ENCODE data around the gene PDE9A. TPM values are rescaled to one million over a fixed set of nuclear protein-coding genes. Genes with fewer than 3 reads are reported as not detected.

The PDE9A gene
- total RNA-seq, 1 donor from 2014 or later: 58.7 TPM

DNA sequence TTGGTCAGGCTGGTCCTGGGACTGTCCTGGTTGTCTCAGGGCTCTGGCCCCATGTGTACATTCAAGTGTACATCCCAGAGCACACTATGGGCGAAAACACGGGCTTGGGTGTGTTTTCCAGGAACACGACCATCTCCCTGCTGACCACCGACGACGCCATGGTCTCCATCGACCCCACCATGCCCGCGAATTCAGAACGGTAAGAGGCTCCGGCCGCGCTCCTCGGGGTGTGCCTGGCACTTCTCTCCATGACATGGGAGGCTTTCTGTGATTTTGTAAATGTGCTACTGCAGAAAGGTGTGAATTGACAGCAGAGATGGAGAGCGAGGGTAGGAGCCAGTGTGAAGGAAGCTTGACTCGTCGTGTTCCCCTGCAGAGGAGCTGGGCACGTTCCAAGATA is 34.4 kb downstream of the PDE9A start:
- no peak for DNase-seq
- H3K27ac Mint-ChIP-seq (ENCODE audit: unreplicated experiment): no peak overlapping the region
- peaks cover 2% of the 10 kb centered on the region for H3K4me1 Mint-ChIP-seq (ENCODE audit: low read depth, unreplicated experiment)
- peaks cover 15% of the 10 kb centered on the region for H3K36me3 Mint-ChIP-seq (ENCODE audit: unreplicated experiment)
- TF ChIP-seq, protein P1, sequence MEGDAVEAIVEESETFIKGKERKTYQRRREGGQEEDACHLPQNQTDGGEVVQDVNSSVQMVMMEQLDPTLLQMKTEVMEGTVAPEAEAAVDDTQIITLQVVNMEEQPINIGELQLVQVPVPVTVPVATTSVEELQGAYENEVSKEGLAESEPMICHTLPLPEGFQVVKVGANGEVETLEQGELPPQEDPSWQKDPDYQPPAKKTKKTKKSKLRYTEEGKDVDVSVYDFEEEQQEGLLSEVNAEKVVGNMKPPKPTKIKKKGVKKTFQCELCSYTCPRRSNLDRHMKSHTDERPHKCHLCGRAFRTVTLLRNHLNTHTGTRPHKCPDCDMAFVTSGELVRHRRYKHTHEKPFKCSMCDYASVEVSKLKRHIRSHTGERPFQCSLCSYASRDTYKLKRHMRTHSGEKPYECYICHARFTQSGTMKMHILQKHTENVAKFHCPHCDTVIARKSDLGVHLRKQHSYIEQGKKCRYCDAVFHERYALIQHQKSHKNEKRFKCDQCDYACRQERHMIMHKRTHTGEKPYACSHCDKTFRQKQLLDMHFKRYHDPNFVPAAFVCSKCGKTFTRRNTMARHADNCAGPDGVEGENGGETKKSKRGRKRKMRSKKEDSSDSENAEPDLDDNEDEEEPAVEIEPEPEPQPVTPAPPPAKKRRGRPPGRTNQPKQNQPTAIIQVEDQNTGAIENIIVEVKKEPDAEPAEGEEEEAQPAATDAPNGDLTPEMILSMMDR (IDR thresholded peaks at IDR 0.05; ENCODE audit: partially characterized antibody, unreplicated experiment): no peak
- H3K9me3 Mint-ChIP-seq (ENCODE audit: unreplicated experiment): peaks cover 5% of the 10 kb centered on the region
- H3K4me3 Mint-ChIP-seq (ENCODE audit: unreplicated experiment): no peak overlapping the region
- H3K27me3 Mint-ChIP-seq (ENCODE audit: unreplicated experiment): no peaks in the 10 kb centered on the region

- H3K4me1 Mint-ChIP-seq (ENCODE audit: low read depth, unreplicated experiment): no peaks in the 10 kb centered on the region
- no peak overlapping the region for H3K27ac Mint-ChIP-seq (ENCODE audit: unreplicated experiment)
- TF ChIP-seq, protein P1 (IDR thresholded peaks at IDR 0.05; ENCODE audit: partially characterized antibody, unreplicated experiment): no peak
- no peak for DNase-seq
- peaks cover 5% of the 10 kb centered on the region for H3K9me3 Mint-ChIP-seq (ENCODE audit: unreplicated experiment)
- H3K4me3 Mint-ChIP-seq (ENCODE audit: unreplicated experiment): no peak overlapping the region
- H3K27me3 Mint-ChIP-seq (ENCODE audit: unreplicated experiment): no peaks in the 10 kb centered on the region
- H3K36me3 Mint-ChIP-seq (ENCODE audit: unreplicated experiment): peaks cover 12% of the 10 kb centered on the region
These were observed 34.9 kb downstream of the PDE9A start for GRCh38 chr21:42688226-42688840.

DNA sequence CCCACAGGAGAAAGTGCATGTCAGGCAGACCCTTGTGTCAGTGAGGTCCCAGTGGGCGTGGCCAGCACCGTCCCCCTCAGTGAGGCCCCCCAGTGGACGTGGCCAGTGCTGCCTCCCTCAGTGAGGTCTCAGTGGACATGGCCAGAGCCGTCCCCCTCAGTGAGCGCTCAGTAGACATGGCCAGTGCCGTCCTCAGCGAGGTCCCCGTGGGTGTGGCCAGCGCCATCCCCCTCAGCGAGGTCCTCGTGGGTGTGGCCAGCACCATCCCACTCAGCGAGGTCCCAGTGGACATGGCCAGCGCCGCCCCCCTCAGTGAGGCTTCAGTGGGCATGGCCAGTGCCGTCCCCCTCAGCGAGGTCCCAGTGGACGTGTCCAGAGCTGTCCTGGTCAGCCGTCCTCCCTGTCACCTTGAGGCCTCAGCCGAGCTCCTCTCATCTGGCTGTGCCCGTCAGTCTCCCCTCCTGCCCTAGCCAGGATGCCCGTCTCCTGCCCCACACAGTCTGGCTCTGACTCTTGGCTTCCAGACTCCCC is 35.5 kb downstream of the PDE9A start:
- Mint-ChIP-seq H3K27me3 (ENCODE audit: unreplicated experiment) (no peaks in the 10 kb centered on the region), H3K4me1 (ENCODE audit: low read depth, unreplicated experiment) (no peaks in the 10 kb centered on the region), H3K36me3 (ENCODE audit: unreplicated experiment) (peaks cover 12% of the 10 kb centered on the region), H3K4me3 (ENCODE audit: unreplicated experiment) (no peak overlapping the region), H3K27ac (ENCODE audit: unreplicated experiment) (no peak overlapping the region), H3K9me3 (ENCODE audit: unreplicated experiment) (peaks cover 5% of the 10 kb centered on the region)
- TF ChIP-seq, protein P1 (IDR thresholded peaks at IDR 0.05; ENCODE audit: partially characterized antibody, unreplicated experiment): peak; percentile 12
- no peak for DNase-seq

DNA sequence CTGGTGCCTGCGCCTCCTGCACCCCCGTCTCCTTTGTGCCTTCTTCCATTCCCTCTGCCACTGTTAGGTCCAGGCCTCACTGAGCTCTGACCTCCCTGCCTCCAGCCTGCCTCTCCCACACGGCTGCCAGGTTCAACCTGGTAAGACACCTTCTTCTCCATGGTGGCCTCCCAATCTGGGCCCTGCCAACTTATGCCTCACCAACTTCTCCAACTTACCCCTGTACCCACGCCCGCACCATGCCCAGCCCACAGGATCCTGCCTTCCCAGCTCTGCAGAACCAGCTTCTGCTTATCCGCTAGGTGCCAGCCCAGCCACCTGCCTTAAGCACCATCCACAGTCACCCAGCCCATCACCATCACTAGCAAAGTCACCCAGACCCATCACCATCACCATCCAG is 37.2 kb downstream of the PDE9A start:
- Mint-ChIP-seq H3K9me3 (ENCODE audit: unreplicated experiment) (peaks cover 7% of the 10 kb centered on the region), H3K27me3 (ENCODE audit: unreplicated experiment) (peaks cover 3% of the 10 kb centered on the region), H3K27ac (ENCODE audit: unreplicated experiment) (no peak overlapping the region), H3K4me1 (ENCODE audit: low read depth, unreplicated experiment) (no peaks in the 10 kb centered on the region), H3K4me3 (ENCODE audit: unreplicated experiment) (no peak overlapping the region), H3K36me3 (ENCODE audit: unreplicated experiment) (peaks cover 21% of the 10 kb centered on the region)
- TF ChIP-seq, protein P1 (IDR thresholded peaks at IDR 0.05; ENCODE audit: partially characterized antibody, unreplicated experiment): no peak
- DNase-seq: no peak

GRCh38 chr21:42691901-42692559 is 38.6 kb downstream of the PDE9A start:
- H3K9me3 Mint-ChIP-seq (ENCODE audit: unreplicated experiment): peaks cover 5% of the 10 kb centered on the region
- H3K27ac Mint-ChIP-seq (ENCODE audit: unreplicated experiment): no peak overlapping the region
- H3K27me3 Mint-ChIP-seq (ENCODE audit: unreplicated experiment): peaks cover 3% of the 10 kb centered on the region
- TF ChIP-seq, protein P1 (IDR thresholded peaks at IDR 0.05; ENCODE audit: partially characterized antibody, unreplicated experiment): no peak
- H3K4me3 Mint-ChIP-seq (ENCODE audit: unreplicated experiment): no peak overlapping the region
- H3K36me3 Mint-ChIP-seq (ENCODE audit: unreplicated experiment): peaks cover 19% of the 10 kb centered on the region
- no peak for DNase-seq
- H3K4me1 Mint-ChIP-seq (ENCODE audit: low read depth, unreplicated experiment): no peaks in the 10 kb centered on the region

Measured in glutamatergic neuron (in vitro differentiated cells).